PC-3 (cell line): Measurements from ENCODE around the gene MBLAC1. TPM values are rescaled to one million over a fixed set of nuclear protein-coding genes. Genes with fewer than 3 reads are reported as not detected.

Experiments used
- ATAC-seq: fragments of 200-7000 bp; cut with Tn5 transposase; 2 replicates; pipeline ENCODE4 v1.9.1; 2020; ENCODE audit warnings: mild to moderate bottlenecking, moderate library complexity
- BruUV-seq: library from RNA; stranded (reverse); fragments of 400-500 nt; replicated peaks from 2 replicates; lab custom pipeline; 2021; lab: Mats Ljungman, UMichigan
- CTCF ChIA-PET: fragments of 300-600 bp; sonication (Branson Sonifier 250); formaldehyde crosslinking; loops from one replicate; lab custom pipeline; 2022; ENCODE audit warnings: antibody characterized with exemption; lab: Charles Lee
- POLR2A ChIA-PET: fragments of 300-600 bp; sonication (Branson Sonifier 250); formaldehyde crosslinking; loops from one replicate; lab custom pipeline; 2022; ENCODE audit warnings: antibody characterized with exemption; ENCODE audit not compliant: unreplicated experiment; lab: Charles Lee
- DNase-seq: peaks from one replicate; pipeline ENCODE4 v3.0.0-alpha.2; 2015
- H2AFZ ChIP-seq: fragments of 300-600 bp; sonication (generic); 2 replicates; pipeline ENCODE4 v1.6.0; 2016; ENCODE audit warnings: antibody characterized with exemption, low read length
- H3F3A ChIP-seq: fragments of 300-600 bp; sonication (generic); one replicate; pipeline ENCODE4 v1.6.0; 2017; ENCODE audit warnings: antibody characterized with exemption, low read length, control low read depth, mild to moderate bottlenecking; ENCODE audit not compliant: unreplicated experiment
- H3K27ac ChIP-seq: fragments of 300-600 bp; sonication (generic); 2 replicates; pipeline ENCODE4 v1.5.1; 2016; ENCODE audit warnings: mild to moderate bottlenecking, low read length
- H3K27me3 ChIP-seq: fragments of 300-600 bp; sonication (generic); 2 replicates; pipeline ENCODE4 v1.6.1; 2016; ENCODE audit warnings: low read length, mixed read lengths
- H3K36me3 ChIP-seq: fragments of 300-600 bp; sonication (generic); 2 replicates; pipeline ENCODE4 v1.6.1; 2016; ENCODE audit warnings: low read depth, mixed run types, low read length, mixed read lengths
- H3K4me1 ChIP-seq: fragments of 300-600 bp; sonication (generic); 2 replicates; pipeline ENCODE4 v1.5.1; 2016; ENCODE audit warnings: low read length; ENCODE audit not compliant: insufficient read depth
- H3K4me2 ChIP-seq: fragments of 300-600 bp; sonication (generic); 2 replicates; pipeline ENCODE4 v1.6.0; 2016; ENCODE audit warnings: low read length
- H3K4me3 ChIP-seq: fragments of 300-600 bp; sonication (generic); 2 replicates; pipeline ENCODE4 v1.5.1; 2016; ENCODE audit warnings: mild to moderate bottlenecking, low read length, mixed read lengths
- H3K79me2 ChIP-seq: fragments of 300-600 bp; sonication (generic); 2 replicates; pipeline ENCODE4 v1.6.1; 2017; ENCODE audit warnings: low read length, mixed read lengths
- H3K9ac ChIP-seq: fragments of 300-600 bp; sonication (generic); 2 replicates; pipeline ENCODE4 v1.6.0; 2016; ENCODE audit warnings: mild to moderate bottlenecking, low read length
- H3K9me2 ChIP-seq: fragments of 300-600 bp; sonication (generic); replicated peaks from 2 replicates; pipeline ENCODE4 v1.6.1; 2016; ENCODE audit warnings: mixed run types, low read length, mixed read lengths
- H3K9me3 ChIP-seq: fragments of 300-600 bp; sonication (generic); 2 replicates; pipeline ENCODE4 v1.6.1; 2016; ENCODE audit warnings: low read length, mixed read lengths
- H4K20me1 ChIP-seq: fragments of 300-600 bp; sonication (generic); 2 replicates; pipeline ENCODE4 v1.6.1; 2016; ENCODE audit warnings: low read length, mixed read lengths
- CTCF ChIP-seq: fragments of 300-600 bp; sonication (generic); conservative IDR thresholded peaks from 2 replicates; pipeline ENCODE4 v1.5.1; 2017; ENCODE audit warnings: antibody characterized with exemption, low read depth, mild to moderate bottlenecking, low read length
- EZH2 ChIP-seq: fragments of 300-600 bp; sonication (generic); IDR thresholded peaks from one replicate; pipeline ENCODE4 v1.6.1; 2017; ENCODE audit warnings: antibody characterized with exemption, mild to moderate bottlenecking, low read length; ENCODE audit not compliant: unreplicated experiment
- EZH2phosphoT487 ChIP-seq: fragments of 300-600 bp; sonication (generic); IDR thresholded peaks from 2 replicates; pipeline ENCODE4 v1.6.1; 2018; ENCODE audit warnings: mild to moderate bottlenecking, antibody characterized with exemption, low read length, borderline replicate concordance
- intact Hi-C: fragments of 100-400 bp; cut with micrococcal nuclease; formaldehyde crosslinking; loops from 2 replicates; pipeline ENCODE4 v1.9.0; 2023
- total RNA-seq: library from RNA; depleted of rRNA; stranded (reverse); fragments of >200 nt; gene quantifications from 2 replicates; pipeline ENCODE4 v1.2.3, GENCODE V29; 2014

MBLAC1 gene
- total RNA-seq, 1 experiment from 2014 or later: 2.7 TPM

DNA sequence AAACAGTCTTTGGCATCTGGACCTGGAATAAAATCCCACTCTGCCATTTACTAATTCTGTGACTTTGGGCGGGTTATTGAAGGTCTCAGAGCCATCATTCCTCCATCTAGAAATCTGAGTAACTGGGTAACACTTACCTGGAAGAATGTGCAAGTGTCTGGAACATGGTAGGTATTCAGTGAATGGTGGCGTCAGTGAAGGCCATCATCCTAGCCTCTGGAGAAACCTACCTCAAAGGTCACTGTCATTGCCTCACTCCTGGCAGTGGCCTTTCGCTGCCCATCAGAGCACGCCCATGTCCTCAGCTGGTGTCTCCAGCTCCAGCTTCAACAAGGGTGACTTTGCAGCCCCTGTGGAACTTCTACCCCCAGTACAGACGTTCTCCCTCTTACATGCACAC lies 37.1 kb downstream of the MBLAC1 start:
- peaks cover 2% of the 10 kb centered on the region; the same call in 1 of the 2 replicates for H3K79me2 ChIP-seq
- H3K4me3 ChIP-seq: no peak overlapping the region
- no peaks in the 10 kb centered on the region for H3K9me3 ChIP-seq
- H3K9ac ChIP-seq: no peak overlapping the region
- H2AFZ ChIP-seq: no peak overlapping the region
- ChIA-PET CTCF (no interaction called here), POLR2A (no interaction called here)
- H3K4me1 ChIP-seq: peaks cover 16% of the 10 kb centered on the region; the same call in 1 of the 2 replicates
- no peak overlapping the region for H3K4me2 ChIP-seq
- H4K20me1 ChIP-seq: no peaks in the 10 kb centered on the region
- DNase-seq (no peak), ATAC-seq (no peak)
- H3K27me3 ChIP-seq: no peaks in the 10 kb centered on the region
- no peaks in the 10 kb centered on the region for H3K36me3 ChIP-seq
- intact Hi-C loops: loop anchor here (2.0 kb wide), 1 partner anchor 13 kb away; the partner anchor contains the start of genes GPC2 and STAG3
- H3F3A ChIP-seq: no peaks in the 10 kb centered on the region
- no peak overlapping the region for H3K27ac ChIP-seq
- BruUV-seq: no TSS peak
- TF ChIP-seq EZH2phosphoT487: no peak
- no peak for TF ChIP-seq EZH2
- no peak for TF ChIP-seq CTCF
- no peaks in the 10 kb centered on the region for H3K9me2 ChIP-seq

DNA sequence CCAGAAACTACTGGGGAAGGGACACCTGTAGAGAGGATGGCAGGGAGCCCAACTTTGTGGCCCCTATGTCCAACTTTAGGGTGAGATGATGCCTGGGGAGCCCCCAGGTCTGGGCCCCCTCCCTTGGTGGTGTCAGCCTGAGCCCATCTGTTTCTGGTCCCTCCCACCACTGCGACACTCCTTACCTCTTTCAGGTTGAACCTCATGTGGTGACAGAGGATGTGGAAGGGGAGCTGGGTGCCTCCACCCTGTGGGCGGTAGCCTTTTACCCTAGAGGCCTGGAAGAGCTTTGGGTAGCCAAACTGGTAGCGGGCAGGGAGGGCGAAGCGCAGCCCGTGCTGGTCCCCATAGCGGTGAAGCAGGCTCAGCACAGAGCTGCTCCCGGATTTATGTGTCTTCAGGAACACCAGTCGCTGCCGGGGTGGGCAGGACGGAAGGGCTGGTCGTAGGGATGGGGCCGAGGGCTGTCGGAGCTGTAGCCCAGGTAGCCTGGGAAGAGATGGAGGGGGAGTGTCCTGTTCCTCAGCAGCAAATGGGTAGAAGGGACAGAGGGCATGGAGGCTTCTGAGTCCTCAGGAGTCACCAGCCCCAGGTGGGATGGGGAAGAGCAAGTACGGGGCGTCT lies 39.7 kb downstream of the MBLAC1 start:
- H3K4me1 ChIP-seq: peaks cover 17% of the 10 kb centered on the region; the same call in 1 of the 2 replicates
- ATAC-seq (no peak), DNase-seq (no peak)
- BruUV-seq: no TSS peak
- no peak overlapping the region for H3K4me2 ChIP-seq
- no peaks in the 10 kb centered on the region for H3K27me3 ChIP-seq
- H3K9me3 ChIP-seq: no peaks in the 10 kb centered on the region
- H3K9me2 ChIP-seq: no peaks in the 10 kb centered on the region
- H3K79me2 ChIP-seq: no peaks in the 10 kb centered on the region
- CTCF ChIA-PET: no interaction called here
- no peak overlapping the region for H3K27ac ChIP-seq
- no peak overlapping the region for H3K4me3 ChIP-seq
- no peak overlapping the region for H2AFZ ChIP-seq
- POLR2A ChIA-PET: no interaction called here
- H3F3A ChIP-seq: no peaks in the 10 kb centered on the region
- no peaks in the 10 kb centered on the region for H3K36me3 ChIP-seq
- H4K20me1 ChIP-seq: no peaks in the 10 kb centered on the region
- intact Hi-C loops: no loop called here
- TF ChIP-seq EZH2: no peak
- TF ChIP-seq EZH2phosphoT487: no peak
- no peak for TF ChIP-seq CTCF
- H3K9ac ChIP-seq: no peak overlapping the region
